GM12865 (cell line): ENCODE results near the gene MFAP1.
"Not testable (repeated sequence)": the region's sequence is repeated elsewhere in the genome, so short reads cannot be mapped to it uniquely, and the experiment has no call there.

ENCODE experiments used
- DNase-seq: peaks from one replicate; pipeline ENCODE4 v3.0.0; 2010; ENCODE audit warnings: low read depth
- H3K4me3 ChIP-seq: 2 replicates; pipeline ENCODE4 v1.5.1; 2011; ENCODE audit warnings: mild to moderate bottlenecking, low read depth, low read length, control low read depth
- TF ChIP-seq, protein P1 (sequence below): IDR thresholded peaks from 2 replicates; pipeline ENCODE4 v1.5.1; 2011; ENCODE audit warnings: low read length, control low read depth, low read depth, inconsistent platforms; ENCODE audit not compliant: insufficient read depth; ENCODE audit errors: missing control alignments

Gene MFAP1

DNA sequence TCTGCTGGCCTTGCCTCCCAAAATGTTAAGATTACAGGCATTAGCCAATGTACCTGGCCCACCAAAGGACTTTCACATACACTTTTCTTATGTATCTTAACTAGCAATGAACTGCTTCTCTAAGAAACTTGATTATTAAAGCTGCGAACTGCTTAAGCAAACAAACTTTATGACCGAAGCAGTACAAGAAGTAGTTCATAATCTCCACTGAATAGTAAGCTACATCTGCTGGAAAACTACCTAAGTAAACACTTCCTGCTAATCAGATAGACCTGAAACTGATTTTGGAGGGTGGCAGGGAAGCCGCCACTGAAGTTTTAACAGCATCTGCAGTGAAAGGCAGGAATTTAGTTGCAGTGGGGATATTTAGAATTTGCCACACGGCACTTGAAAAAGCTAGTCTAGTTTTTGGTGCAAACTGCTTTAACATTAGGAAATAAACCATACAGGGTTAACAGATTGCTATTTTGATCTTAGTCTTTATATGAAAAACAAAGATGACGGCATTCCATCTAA is 16.0 kb downstream of the MFAP1 start:
- TF ChIP-seq, protein P1, sequence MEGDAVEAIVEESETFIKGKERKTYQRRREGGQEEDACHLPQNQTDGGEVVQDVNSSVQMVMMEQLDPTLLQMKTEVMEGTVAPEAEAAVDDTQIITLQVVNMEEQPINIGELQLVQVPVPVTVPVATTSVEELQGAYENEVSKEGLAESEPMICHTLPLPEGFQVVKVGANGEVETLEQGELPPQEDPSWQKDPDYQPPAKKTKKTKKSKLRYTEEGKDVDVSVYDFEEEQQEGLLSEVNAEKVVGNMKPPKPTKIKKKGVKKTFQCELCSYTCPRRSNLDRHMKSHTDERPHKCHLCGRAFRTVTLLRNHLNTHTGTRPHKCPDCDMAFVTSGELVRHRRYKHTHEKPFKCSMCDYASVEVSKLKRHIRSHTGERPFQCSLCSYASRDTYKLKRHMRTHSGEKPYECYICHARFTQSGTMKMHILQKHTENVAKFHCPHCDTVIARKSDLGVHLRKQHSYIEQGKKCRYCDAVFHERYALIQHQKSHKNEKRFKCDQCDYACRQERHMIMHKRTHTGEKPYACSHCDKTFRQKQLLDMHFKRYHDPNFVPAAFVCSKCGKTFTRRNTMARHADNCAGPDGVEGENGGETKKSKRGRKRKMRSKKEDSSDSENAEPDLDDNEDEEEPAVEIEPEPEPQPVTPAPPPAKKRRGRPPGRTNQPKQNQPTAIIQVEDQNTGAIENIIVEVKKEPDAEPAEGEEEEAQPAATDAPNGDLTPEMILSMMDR: no peak
- DNase-seq: no peak

DNA sequence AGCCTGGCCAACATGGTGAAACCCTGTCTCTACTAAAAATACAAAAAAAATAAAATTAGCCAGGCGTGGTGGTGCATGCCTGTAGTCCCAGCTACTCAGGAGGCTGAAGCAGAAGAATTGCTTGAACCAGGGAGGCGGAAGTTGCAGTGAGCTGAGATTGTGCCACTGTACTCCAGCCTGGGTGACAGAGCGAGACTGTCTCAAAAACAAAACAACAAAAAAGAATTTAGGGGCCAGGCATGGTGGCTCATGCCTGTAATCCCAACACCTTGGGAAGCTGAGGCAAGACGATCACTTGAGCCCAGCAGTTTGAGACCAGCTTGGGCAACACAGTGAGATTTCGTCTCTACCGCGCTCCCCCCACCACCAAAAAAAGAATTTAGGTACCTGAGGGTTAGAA is 21.8 kb downstream of the MFAP1 start:
- not testable (repeated sequence) for H3K4me3 ChIP-seq, DNase-seq

More for the DNA sequence above, 16.0 kb downstream of the MFAP1 start:
- H3K4me3 ChIP-seq: no peak overlapping the region

DNA sequence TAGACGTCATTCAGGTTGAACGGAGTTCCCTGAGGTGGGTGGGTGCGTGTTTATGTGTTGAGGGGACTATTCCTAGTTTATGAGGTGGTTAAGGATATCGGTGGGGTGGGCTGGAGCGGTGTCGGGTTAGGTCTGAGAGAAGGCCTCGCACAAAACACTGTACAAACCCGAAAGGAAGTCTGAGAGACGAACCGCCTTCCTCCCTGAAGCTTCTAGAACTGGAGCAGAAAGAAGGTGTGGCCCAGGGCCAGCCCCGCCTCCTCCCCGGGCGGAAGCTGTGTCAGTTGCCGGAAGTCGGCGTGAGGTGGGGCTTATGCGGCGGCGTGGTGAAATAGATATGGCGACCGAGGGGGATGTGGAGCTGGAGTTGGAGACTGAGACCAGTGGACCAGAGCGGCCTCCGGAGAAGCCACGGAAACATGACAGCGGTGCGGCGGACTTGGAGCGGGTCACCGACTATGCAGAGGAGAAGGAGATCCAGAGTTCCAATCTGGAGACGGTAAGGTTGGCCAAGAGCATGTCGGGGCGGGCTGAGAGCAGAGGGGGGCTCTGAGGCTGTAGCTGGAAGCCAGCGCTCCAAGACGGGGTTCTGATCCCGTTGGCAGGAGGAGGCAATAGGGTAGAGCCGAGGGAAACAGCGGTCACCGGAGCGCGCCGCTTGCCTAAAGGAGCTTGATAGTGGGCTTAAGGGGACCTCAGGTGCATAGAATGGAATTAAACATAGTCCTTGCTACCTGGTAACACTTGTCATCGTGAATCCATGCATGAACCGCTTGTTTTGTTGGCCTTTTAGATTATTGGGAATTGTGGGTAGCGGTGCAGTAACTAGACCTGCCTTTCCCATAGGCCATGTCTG is 24.0 kb downstream of the MFAP1 start, which contains the start of gene HYPK:
Gene HYPK, plus strand, starts transcription at position 314 of the 856 bp plus-strand sequence. Its CDS starts 24 bp downstream, at position 338.
- TF ChIP-seq, protein P1: no peak
- peak; percentile 93 for DNase-seq
- peak within 1 kb of the TSS; percentile 82 for H3K4me3 ChIP-seq

DNA sequence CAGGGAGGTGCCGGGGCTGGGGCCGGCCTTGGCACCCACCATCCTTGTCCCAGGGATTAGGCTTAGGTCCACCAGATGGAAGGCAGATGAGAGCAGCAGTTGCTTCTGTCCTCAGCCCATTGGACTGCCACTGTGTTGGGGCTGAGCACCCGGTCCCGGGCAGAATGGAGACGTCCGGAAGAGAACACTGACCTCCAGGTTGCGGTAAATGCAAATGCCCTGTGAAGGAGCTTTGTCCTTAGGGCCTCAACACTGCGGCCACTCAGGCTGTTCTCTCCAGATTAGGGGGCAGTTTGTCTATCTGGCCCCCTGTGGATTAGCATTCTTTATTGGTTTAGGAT is 24.6 kb downstream of the MFAP1 start, which contains the start of gene SERINC4:
Gene SERINC4, minus strand, starts transcription at position 276 of the 341 bp plus-strand sequence. Its CDS starts 234 bp downstream, at position 42.
- DNase-seq: no peak
- TF ChIP-seq, protein P1: no peak
- peak within 1 kb of the TSS; percentile 82 for H3K4me3 ChIP-seq

DNA sequence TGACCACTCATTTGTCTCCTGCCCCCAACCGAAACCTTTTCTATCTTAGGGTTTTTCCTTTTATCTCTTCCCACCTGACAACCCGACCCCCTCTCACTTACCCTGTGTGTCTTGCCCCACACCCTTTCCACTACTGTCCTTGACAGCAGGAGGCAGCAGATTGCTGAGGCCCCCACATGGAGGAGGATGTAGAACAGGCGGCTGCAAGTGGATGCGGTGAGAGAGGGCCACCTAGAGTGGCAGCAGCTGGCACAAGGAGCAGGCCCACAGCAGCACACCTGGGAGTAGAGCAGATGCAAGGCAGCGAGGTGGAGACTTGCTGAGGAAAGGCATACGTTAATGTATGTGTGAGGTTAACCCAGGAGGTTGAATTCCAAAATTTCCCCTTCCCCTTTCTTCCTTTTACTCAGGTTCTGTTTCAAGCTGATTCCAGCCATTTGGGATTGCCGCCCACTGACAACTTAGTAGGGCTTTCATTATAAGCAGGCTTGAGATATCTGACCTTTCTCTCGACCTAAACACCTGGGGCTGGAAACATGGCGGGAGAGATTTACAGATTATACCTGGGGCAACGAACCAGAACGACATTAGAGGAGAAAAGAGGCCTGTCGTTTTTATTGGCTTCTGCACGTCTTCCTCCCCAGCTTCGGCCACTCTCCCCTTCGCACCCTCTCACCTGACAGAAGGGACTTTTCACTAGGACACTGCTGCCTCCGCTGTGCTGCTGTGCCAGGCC is 25.1 kb downstream of the MFAP1 start:
- TF ChIP-seq, protein P1: no peak
- peak; percentile 55 for DNase-seq
- no peak overlapping the region for H3K4me3 ChIP-seq

DNA sequence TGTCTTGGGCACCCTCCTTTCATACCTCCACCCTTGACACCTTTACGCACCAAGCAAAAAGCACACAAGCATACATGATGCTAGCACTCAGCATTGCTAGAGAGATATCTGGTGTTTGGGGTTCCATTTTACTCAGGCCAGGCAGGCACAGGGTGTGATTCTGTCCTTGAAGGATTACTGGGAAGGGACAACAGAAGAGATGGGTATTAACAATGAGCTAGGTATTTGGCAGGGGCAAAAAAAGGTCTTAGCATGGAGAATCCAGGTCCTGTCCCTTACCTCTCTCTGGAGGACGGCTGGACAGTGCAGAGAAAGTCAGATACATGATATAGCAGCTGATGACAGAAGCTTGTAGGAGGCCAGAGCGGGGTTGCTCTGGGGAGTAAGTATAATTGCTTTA is 27.9 kb downstream of the MFAP1 start:
- TF ChIP-seq, protein P1: no peak
- no peak overlapping the region for H3K4me3 ChIP-seq
- DNase-seq: no peak

DNA sequence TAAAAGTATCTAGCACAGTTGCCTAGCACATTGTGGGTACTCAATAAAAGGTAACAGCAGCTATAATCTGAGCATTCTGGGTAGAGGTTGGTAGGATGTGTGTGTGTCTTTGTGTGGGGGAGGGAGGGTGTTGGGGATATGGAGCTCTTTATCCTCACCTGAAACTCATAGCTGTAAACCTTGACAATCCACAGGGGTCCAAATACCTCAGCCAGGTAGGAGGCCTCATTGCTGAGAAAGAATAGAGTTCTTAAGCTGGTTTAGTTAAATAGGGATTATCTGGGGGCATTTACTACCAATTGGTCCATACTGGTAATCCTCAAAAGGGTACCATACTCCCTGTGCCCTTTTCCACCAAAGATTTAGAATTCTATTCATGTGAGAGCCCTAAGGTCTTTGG is 28.5 kb downstream of the MFAP1 start:
- TF ChIP-seq, protein P1: no peak
- no peak for DNase-seq
- H3K4me3 ChIP-seq: no peak overlapping the region
